Stimulated activated CD8-positive, alpha-beta memory T cell treated with anti-CD3 and anti-CD28 coated beads, Interleukin-2, amount 100 ng/mL, for 48 hours (primary cell): ENCODE results near the gene RSPO4.
"Not testable (repeated sequence)": the region's sequence is repeated elsewhere in the genome, so short reads cannot be mapped to it uniquely, and the experiment has no call there.

Experiments
- DNase-seq, 2 donors: peaks; one replicate each; pipeline ENCODE4 v3.0.0-alpha.2; 2020; ENCODE audit warnings: low read depth in 2 of 2

The RSPO4 gene

DNA sequence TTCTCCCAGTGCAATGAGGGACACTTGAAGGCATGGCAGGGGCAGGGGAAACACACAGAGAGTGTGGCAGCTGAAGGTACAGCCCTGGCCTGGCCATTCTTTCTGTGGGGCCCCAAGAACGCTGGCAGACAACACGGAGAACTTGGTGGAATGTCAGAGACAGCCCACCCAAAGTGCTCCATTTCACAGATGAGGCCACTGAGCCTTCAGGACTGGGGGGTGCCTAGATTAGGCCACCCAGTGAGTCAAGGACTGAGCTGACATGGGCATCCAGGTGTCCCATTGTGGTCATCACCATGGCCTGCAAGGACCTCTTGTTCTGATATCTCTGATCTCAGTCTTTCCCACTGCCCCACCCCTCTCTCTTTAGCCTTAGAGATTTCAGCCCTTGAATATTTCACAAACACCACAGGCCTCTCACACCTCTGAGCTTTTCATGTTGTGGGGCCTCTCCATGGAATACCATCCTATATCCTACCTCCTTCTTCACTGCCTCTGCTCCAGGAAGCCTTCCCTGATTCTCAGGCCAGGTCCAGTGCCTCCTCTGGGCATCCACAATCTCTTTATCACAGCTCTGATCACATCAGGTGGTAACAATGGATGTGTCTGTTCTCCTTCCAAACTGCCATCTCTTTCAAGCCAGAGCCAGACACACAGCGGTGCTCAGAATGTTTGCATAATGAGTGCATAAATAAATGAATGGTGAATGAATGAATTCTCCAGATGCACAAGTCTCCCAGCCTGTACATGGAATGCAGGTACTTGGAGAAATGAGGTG is 2.0 kb upstream of the RSPO4 start:
- DNase-seq: no peak

- no peak for DNase-seq
Measured at GRCh38 chr20:1002682-1003561, 811 bp upstream of the RSPO4 start.

GRCh38 chr20:1001116-1001515 is 995 bp downstream of the RSPO4 start:
- DNase-seq: no peak

DNA sequence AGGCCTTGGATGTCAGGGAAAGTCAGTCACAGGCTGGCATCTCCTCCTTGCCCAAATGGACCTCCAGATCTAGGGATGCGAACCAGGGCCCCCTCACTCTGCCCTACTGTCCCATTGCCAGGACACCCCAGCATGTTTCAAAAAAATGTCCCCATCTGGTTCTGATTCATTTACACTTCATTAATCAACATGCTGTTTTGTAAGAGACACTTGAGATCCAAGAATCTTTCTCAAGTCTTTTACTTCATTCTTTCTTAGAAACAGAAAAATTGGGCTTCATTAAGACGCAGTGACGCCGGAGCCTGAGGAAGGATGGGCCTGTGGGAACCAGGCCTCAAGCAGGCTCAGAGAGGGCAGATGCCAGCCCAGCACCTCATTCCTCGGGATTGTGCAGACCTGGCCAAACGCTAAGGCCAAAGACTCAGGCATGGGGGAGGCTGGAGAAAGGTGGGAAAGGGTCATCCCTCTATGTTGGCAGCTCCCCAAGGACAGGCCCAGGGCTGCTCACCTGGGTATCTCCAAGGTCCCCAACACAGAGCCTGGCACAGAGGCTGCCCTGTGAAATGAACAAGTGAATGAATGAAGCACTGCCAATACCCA is 3.8 kb downstream of the RSPO4 start:
- DNase-seq: no peak

DNA sequence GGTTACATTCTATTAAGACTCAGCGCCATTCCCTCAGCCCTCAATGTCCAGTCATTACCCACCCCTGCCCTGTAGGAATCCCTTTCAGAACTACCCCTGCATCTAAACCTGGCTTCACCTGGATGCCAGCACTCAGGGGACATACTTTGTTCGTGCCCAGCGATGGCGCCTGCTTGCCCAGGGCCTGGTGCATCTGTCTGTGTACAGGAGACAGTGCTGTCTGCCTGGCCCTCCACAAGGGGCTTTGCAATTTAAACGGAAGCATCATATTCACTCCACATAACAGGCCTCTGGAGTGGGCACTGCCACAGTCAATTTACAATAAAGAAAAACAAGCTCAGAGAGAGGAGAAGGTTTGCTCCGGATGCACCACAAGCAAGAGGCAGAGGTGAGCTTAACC is 4.6 kb downstream of the RSPO4 start:
- DNase-seq: no peak

GRCh38 chr20:997016-997415 is 5.1 kb downstream of the RSPO4 start:
- DNase-seq: no peak

DNA sequence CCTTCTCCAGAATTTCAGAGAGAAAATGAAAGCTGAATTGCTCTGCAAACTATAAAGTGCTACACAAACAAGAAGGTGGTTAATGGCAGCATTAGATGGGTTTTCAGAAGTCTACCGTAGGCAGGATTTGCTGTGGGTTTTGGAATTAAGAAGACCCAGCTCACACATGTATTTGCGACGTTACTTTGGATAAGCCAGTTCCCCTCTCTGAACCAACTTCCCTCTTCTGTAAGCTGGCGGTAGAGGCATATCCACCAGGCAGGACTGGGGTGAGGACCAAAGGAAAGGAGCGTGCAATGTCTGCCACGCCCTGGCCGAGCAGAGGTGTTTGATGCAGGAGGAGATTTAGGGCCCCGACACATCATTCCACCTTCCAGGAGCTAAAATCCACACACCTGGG is 6.9 kb downstream of the RSPO4 start:
- DNase-seq: no peak

GRCh38 chr20:992801-993535 is 9.1 kb downstream of the RSPO4 start:
- no peak for DNase-seq

- no peak for DNase-seq
Measured at GRCh38 chr20:991850-992249, 10.3 kb downstream of the RSPO4 start.

- no peak for DNase-seq
Measured at GRCh38 chr20:990293-990959, 11.7 kb downstream of the RSPO4 start.

GRCh38 chr20:988272-988671 is 13.8 kb downstream of the RSPO4 start:
- DNase-seq: no peak

- no peak for DNase-seq
Measured at GRCh38 chr20:987677-988076, 14.4 kb downstream of the RSPO4 start.

GRCh38 chr20:986733-987355 is 15.3 kb downstream of the RSPO4 start:
- no peak for DNase-seq

DNA sequence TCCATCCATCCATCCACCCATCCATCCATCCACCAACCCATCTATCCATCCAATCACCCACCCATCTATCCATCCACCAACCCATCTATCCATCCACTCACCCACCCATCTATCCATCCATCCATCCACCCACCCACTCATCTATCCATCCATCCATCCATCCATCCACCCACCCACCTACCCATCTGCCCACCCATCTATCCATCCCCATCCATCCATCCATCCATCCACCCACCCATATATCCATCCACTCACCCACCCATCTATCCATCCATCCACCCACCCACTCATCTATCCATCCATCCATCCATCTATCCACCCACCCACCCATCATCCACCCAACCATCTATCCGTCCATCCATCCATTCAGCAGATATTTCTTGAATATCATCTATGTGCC is 17.1 kb downstream of the RSPO4 start:
- DNase-seq: not testable (repeated sequence)

GRCh38 chr20:982754-983153 is 19.4 kb downstream of the RSPO4 start:
- no peak for DNase-seq

- DNase-seq: no peak
Measured at GRCh38 chr20:977021-977420, 25.1 kb downstream of the RSPO4 start.

DNA sequence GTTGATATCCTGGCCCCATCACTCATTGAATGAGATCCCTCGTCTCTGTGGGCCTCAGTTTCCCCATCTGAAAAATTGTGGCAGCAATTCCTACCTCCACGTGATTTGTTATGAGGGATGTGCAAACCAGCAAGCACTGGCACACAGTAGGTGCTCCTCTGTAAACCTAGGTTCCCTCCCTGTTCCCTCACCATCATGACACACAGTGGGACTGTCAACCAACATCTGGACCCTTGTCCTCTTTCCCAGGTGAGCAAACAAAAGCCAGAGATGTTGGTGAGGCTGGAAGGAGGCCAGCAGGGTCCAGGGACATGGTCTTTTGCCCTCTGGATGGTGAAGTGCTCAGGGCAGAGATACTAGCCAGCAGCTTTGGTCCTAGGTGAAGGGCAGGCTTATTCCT is 26.1 kb downstream of the RSPO4 start:
- DNase-seq: no peak

DNA sequence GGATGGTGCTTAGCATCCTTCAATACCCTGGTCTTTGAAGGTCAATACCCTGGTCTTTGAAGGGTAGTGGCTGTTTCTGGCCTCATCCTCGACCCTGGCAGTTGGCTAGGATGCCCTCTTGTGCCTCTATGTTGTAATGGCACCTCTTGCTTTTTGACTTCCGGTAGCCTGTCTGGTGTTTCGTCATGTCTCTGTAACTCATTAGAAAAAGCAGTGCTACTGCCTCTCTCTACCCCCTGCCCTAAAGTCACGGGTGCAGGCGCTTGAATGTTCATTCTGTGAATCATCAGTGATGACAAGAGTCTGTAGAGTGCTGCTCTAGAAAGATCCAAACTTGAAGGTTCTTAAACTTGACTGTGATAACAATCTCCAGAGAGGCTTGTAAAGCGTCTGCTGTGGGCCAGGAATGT is 28.3 kb downstream of the RSPO4 start:
- DNase-seq: peak in 1 of 2 donors; percentile 12

GRCh38 chr20:972256-972655 is 29.9 kb downstream of the RSPO4 start:
- DNase-seq: no peak

DNA sequence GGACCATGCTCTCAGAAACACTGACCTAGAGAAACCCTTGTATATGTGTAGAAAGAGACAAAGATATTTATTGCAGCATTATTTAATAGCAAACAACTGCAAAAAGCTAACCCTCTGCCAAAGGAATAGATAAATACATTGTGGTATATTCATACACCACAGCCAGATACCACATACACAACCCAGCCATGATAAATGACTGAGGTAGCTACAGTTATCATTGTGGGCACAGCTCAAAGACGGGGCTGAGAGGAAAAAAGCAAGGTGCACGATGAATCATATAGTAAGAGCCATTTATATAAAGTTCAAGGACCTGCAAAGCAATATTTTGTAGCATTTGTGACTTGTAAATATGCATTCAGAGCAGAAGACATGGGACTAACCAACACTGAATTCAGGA is 30.8 kb downstream of the RSPO4 start:
- DNase-seq: no peak

DNA sequence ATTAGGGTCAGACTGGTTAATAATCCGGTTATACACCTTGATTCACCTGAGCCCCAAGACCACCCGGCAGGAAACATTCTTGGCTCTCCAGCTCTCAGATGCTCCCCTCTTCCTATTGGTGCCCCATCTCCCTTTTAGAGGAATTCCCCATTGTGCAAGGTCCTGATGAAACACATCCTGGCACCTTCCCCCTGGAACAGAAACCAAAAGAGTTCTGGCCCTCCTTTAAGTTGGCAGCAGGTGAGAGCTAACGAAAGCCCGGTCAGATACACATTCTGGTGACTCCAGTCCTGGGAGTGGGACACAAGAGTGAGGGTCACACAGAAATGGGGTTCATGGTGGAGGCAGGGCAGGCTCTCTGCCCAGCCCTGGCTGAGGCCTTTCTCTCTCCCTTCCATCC is 32.2 kb downstream of the RSPO4 start:
- DNase-seq: no peak
